ENCODE results near the gene CPPED1.

Gene CPPED1

DNA sequence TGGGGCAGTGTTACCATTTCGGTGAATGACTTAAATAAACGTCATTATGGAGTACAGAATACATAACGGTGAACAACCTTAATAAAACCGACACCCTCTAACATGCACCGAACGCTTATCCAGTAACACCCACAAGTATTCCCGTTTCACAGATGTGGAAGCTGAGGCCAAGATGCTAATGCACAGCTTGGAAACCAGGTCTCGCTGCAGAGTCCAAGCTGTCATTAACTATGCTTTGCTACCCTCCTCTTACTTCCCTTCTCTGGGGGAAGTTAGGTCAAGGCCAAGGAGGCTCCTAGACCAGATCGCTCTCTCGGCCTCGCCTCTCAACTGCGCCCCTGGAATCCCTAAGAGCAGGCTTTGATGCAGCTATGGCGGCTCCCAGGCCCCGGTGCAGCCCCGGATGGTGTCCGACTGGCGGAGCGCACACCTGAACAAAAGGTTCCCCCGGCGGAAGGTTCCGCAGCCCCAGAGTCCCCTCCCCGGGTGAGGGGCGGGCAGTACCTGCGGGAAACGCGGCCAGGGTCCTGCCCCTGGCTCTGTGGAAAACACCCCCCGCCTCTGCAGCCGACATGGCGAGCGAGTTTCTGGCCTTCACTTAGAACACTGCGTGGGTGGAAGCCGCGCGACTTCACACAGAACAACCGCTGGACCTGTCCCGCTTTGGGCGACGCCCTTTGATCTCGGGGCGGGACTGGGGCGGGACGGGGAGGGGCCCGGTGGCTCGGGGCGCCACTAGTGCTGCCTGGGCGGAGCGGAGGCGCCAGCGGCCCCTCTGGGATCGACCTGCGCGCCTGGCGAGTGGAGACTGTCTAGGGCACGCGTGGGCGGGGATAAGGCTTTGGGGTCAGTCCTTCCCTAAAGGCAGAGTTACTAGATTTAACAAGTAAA, at the start of gene CPPED1 (continued):
- TF ChIP-seq, protein P1, sequence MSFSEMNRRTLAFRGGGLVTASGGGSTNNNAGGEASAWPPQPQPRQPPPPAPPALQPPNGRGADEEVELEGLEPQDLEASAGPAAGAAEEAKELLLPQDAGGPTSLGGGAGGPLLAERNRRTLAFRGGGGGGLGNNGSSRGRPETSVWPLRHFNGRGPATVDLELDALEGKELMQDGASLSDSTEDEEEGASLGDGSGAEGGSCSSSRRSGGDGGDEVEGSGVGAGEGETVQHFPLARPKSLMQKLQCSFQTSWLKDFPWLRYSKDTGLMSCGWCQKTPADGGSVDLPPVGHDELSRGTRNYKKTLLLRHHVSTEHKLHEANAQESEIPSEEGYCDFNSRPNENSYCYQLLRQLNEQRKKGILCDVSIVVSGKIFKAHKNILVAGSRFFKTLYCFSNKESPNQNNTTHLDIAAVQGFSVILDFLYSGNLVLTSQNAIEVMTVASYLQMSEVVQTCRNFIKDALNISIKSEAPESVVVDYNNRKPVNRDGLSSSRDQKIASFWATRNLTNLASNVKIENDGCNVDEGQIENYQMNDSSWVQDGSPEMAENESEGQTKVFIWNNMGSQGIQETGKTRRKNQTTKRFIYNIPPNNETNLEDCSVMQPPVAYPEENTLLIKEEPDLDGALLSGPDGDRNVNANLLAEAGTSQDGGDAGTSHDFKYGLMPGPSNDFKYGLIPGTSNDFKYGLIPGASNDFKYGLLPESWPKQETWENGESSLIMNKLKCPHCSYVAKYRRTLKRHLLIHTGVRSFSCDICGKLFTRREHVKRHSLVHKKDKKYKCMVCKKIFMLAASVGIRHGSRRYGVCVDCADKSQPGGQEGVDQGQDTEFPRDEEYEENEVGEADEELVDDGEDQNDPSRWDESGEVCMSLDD (tag by site-specific recombination; IDR thresholded peaks at IDR 0.05): peak; percentile 87
- no peak for TF ChIP-seq ZNF19 (tag by site-specific recombination; IDR thresholded peaks at IDR 0.05; ENCODE audit: low read depth)
- peak; percentile 39; the same call in 1 of the 2 replicates for TF ChIP-seq ZNF596 (tag by site-specific recombination; IDR thresholded peaks at IDR 0.05)

DNA sequence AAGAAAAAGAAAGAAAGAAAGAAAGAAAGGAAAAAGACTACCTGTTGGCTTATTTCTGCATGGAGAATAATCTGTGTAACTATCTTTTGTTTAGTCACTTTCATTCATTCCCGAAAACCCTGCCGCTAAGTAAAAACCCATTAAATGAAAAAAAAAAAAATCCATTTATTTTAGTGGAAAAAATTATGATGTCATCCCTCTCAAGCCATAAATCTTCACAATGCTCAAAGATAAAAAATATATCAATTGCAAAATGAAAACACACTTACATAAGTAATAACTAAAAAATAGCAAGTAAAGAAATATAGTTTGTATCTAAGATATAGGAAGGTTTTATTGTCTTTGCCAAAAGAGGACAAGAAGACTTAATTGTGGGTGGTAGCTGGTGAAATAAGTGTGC, 46.5 kb upstream of the CPPED1 start:
- ChIA-PET CTCF (no interaction called here), POLR2A (no interaction called here)
- no peaks in the 10 kb centered on the region for H3K4me1 ChIP-seq (ENCODE audit: control insufficient read depth, insufficient read depth, low read length)
- no peaks in the 10 kb centered on the region for H3K9me3 ChIP-seq (ENCODE audit: control insufficient read depth, insufficient read depth, low read depth, low read length)
- H3K36me3 ChIP-seq (ENCODE audit: control insufficient read depth in 2 of 2, insufficient read depth in 1 of 2, low read length in 2 of 2): no peaks in the 10 kb centered on the region
- H3K4me3 ChIP-seq (ENCODE audit: low read depth, low read length): no peak overlapping the region
- TF ChIP-seq ZNF214 (tag by site-specific recombination; IDR thresholded peaks at IDR 0.05; ENCODE audit: borderline replicate concordance) (no peak), ATF2 (tag by site-specific recombination; IDR thresholded peaks at IDR 0.05; ENCODE audit: low read depth) (peak; percentile 62; the same call in 1 of the 2 replicates), ZNF416 (tag by site-specific recombination; IDR thresholded peaks at IDR 0.05) (no peak), IKZF3 (tag by site-specific recombination; IDR thresholded peaks at IDR 0.05) (no peak)
- no peak overlapping the region for H3K27ac ChIP-seq (ENCODE audit: extremely low read depth, low read depth, low read length)

GRCh38 chr16:12846592-12846991, 42.9 kb upstream of the CPPED1 start:
- POLR2A ChIA-PET: interaction anchor here (0.7 kb wide), 1 partner anchor 679 kb away, joined by 5 read pairs; no protein-coding TSS in a partner anchor
- Histone ChIP-seq H3K27ac (ENCODE audit: extremely low read depth, low read depth, low read length) (no peak overlapping the region), H3K4me3 (ENCODE audit: low read depth, low read length) (no peak overlapping the region), H3K4me1 (ENCODE audit: control insufficient read depth, insufficient read depth, low read length) (no peaks in the 10 kb centered on the region), H3K36me3 (ENCODE audit: control insufficient read depth in 2 of 2, insufficient read depth in 1 of 2, low read length in 2 of 2) (no peaks in the 10 kb centered on the region), H3K9me3 (ENCODE audit: control insufficient read depth, insufficient read depth, low read depth, low read length) (no peaks in the 10 kb centered on the region)
- CTCF ChIA-PET: no interaction called here
- TF ChIP-seq ZNF707 (tag by site-specific recombination; IDR thresholded peaks at IDR 0.05) (no peak), OVOL3 (tag by site-specific recombination; IDR thresholded peaks at IDR 0.05) (no peak), ZNF596 (tag by site-specific recombination; IDR thresholded peaks at IDR 0.05) (no peak), ZNF391 (tag by site-specific recombination; IDR thresholded peaks at IDR 0.05; ENCODE audit: borderline replicate concordance, low read depth) (no peak), SP3 (tag by site-specific recombination; IDR thresholded peaks at IDR 0.05) (no peak), ZNF768 (tag by site-specific recombination; IDR thresholded peaks at IDR 0.05) (no peak), ZNF19 (tag by site-specific recombination; IDR thresholded peaks at IDR 0.05; ENCODE audit: low read depth) (no peak), GLI2 (tag by site-specific recombination; IDR thresholded peaks at IDR 0.05; ENCODE audit: borderline replicate concordance, low read depth) (no peak), ZBTB49 (tag by site-specific recombination; IDR thresholded peaks at IDR 0.05; ENCODE audit: low read depth) (no peak), ZNF184 (tag by site-specific recombination; IDR thresholded peaks at IDR 0.05) (no peak)
- TF ChIP-seq, protein P2, sequence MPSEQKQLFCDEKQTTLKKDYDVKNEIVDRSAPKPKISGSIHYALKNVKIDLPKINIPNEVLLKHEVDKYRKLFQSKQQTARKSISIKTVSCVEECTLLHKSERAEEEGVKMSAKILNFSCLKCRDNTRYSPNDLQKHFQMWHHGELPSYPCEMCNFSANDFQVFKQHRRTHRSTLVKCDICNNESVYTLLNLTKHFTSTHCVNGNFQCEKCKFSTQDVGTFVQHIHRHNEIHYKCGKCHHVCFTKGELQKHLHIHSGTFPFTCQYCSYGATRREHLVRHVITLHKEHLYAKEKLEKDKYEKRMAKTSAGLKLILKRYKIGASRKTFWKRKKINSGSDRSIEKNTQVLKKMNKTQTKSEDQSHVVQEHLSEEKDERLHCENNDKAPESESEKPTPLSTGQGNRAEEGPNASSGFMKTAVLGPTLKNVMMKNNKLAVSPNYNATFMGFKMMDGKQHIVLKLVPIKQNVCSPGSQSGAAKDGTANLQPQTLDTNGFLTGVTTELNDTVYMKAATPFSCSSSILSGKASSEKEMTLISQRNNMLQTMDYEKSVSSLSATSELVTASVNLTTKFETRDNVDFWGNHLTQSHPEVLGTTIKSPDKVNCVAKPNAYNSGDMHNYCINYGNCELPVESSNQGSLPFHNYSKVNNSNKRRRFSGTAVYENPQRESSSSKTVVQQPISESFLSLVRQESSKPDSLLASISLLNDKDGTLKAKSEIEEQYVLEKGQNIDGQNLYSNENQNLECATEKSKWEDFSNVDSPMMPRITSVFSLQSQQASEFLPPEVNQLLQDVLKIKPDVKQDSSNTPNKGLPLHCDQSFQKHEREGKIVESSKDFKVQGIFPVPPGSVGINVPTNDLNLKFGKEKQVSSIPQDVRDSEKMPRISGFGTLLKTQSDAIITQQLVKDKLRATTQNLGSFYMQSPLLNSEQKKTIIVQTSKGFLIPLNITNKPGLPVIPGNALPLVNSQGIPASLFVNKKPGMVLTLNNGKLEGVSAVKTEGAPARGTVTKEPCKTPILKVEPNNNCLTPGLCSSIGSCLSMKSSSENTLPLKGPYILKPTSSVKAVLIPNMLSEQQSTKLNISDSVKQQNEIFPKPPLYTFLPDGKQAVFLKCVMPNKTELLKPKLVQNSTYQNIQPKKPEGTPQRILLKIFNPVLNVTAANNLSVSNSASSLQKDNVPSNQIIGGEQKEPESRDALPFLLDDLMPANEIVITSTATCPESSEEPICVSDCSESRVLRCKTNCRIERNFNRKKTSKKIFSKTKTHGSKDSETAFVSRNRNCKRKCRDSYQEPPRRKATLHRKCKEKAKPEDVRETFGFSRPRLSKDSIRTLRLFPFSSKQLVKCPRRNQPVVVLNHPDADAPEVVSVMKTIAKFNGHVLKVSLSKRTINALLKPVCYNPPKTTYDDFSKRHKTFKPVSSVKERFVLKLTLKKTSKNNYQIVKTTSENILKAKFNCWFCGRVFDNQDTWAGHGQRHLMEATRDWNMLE (tag by site-specific recombination; conservative IDR thresholded peaks at IDR 0.05; ENCODE audit: low read depth): no peak
- TF ChIP-seq, protein P3, sequence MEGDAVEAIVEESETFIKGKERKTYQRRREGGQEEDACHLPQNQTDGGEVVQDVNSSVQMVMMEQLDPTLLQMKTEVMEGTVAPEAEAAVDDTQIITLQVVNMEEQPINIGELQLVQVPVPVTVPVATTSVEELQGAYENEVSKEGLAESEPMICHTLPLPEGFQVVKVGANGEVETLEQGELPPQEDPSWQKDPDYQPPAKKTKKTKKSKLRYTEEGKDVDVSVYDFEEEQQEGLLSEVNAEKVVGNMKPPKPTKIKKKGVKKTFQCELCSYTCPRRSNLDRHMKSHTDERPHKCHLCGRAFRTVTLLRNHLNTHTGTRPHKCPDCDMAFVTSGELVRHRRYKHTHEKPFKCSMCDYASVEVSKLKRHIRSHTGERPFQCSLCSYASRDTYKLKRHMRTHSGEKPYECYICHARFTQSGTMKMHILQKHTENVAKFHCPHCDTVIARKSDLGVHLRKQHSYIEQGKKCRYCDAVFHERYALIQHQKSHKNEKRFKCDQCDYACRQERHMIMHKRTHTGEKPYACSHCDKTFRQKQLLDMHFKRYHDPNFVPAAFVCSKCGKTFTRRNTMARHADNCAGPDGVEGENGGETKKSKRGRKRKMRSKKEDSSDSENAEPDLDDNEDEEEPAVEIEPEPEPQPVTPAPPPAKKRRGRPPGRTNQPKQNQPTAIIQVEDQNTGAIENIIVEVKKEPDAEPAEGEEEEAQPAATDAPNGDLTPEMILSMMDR (tag by site-specific recombination; IDR thresholded peaks at IDR 0.05): no peak
